K562 (cell line): ENCODE results near the gene KIF20A. TPM values are rescaled to one million over a fixed set of nuclear protein-coding genes. Genes with fewer than 3 reads are reported as not detected.
A peak's percentile ranks its signal among the peaks of the same experiment; 100 is the strongest.

Experiments
- AFF1 ChIP-seq, 2 experiments: fragments of 450-650 bp; IDR thresholded peaks; 2 replicates each; pipeline ENCODE4 v1.6.1; 2018; ENCODE audit warnings: mild to moderate bottlenecking in 2 of 2, low read depth in 1 of 2; ENCODE audit not compliant: partially characterized antibody in 2 of 2
- BDP1 ChIP-seq: IDR thresholded peaks from 3 replicates; pipeline ENCODE4 v1.6.1; 2011; ENCODE audit not compliant: insufficient read length, insufficient read depth
- BRD9 ChIP-seq: fragments of 450-650 bp; IDR thresholded peaks from 2 replicates; pipeline ENCODE4 v1.6.1; 2018; ENCODE audit warnings: low read depth; ENCODE audit not compliant: partially characterized antibody
- CBX2 ChIP-seq: fragments of 200-600 bp; sonication (generic); IDR thresholded peaks from one replicate; pipeline ENCODE4 v1.6.1; 2012; ENCODE audit warnings: mild to moderate bottlenecking, low read length, inconsistent platforms; ENCODE audit not compliant: insufficient read depth, poor library complexity, severe bottlenecking
- CXXC5 ChIP-seq: fragments of 250-450 bp; sonication (Bioruptor Pico); IDR thresholded peaks from 2 replicates; pipeline ENCODE4 v1.8.0; 2022; ENCODE audit warnings: inconsistent platforms, mild to moderate bottlenecking, moderate library complexity
- DPF2 ChIP-seq: fragments of 450-650 bp; IDR thresholded peaks from 2 replicates; pipeline ENCODE4 v1.6.1; 2016
- E2F3 ChIP-seq: fragments of 250-450 bp; sonication (Bioruptor Pico); IDR thresholded peaks from 2 replicates; pipeline ENCODE4 v1.4.0; 2020; ENCODE audit warnings: mild to moderate bottlenecking
- HNRNPUL1 ChIP-seq: fragments of 200-400 bp; formaldehyde crosslinking; IDR thresholded peaks from 2 replicates; pipeline ENCODE4 v1.6.1; 2017; ENCODE audit warnings: low read length
- ILF3 ChIP-seq: fragments of 450-650 bp; IDR thresholded peaks from 2 replicates; pipeline ENCODE4 v1.6.1; 2018; ENCODE audit warnings: antibody characterized with exemption, mild to moderate bottlenecking, moderate library complexity, borderline replicate concordance
- JUND ChIP-seq, 2 experiments: IDR thresholded peaks; 2 replicates in 1 of 2; 3 replicates in 1 of 2; pipeline ENCODE4 v1.6.1; 2011; ENCODE audit warnings: borderline replicate concordance in 2 of 2, low read depth in 2 of 2, low read length in 2 of 2, improper control_type of control experiment in 1 of 2, missing biosample characterization in 1 of 2, missing genetic modification characterization in 1 of 2, missing genetic modification reagents in 1 of 2
- MEIS2 ChIP-seq: fragments of 450-650 bp; IDR thresholded peaks from 2 replicates; pipeline ENCODE4 v1.6.1; 2014; ENCODE audit warnings: mild to moderate bottlenecking; ENCODE audit not compliant: partially characterized antibody
- MLLT1 ChIP-seq, 2 experiments: fragments of 450-650 bp; IDR thresholded peaks; 2 replicates each; pipeline ENCODE4 v1.6.1; 2016
- NFE2 ChIP-seq: IDR thresholded peaks from 2 replicates; pipeline ENCODE4 v1.6.1; 2014; ENCODE audit warnings: antibody characterized with exemption, low read depth
- NR2C1 ChIP-seq, 2 experiments: fragments of 450-650 bp; IDR thresholded peaks; 2 replicates each; pipeline ENCODE4 v1.6.1; 2017; ENCODE audit warnings: mild to moderate bottlenecking in 2 of 2, antibody characterized with exemption in 1 of 2, inconsistent platforms in 1 of 2, missing compliant biosample characterization in 1 of 2, missing genetic modification characterization in 1 of 2
- PHB2 ChIP-seq: fragments of 450-650 bp; IDR thresholded peaks from 2 replicates; pipeline ENCODE4 v1.6.1; 2017; ENCODE audit warnings: low read depth
- RNF219 ChIP-seq: fragments of 250-450 bp; sonication (Bioruptor Pico); IDR thresholded peaks from 2 replicates; pipeline ENCODE4 v1.5.0; 2022; ENCODE audit warnings: mild to moderate bottlenecking
- SP2 ChIP-seq: IDR thresholded peaks from 2 replicates; pipeline ENCODE4 v1.6.1; 2011; ENCODE audit warnings: mild to moderate bottlenecking, low read depth, low read length, moderate library complexity; ENCODE audit not compliant: poor library complexity, severe bottlenecking; ENCODE audit errors: extremely low read depth
- XRCC5 ChIP-seq: fragments of 200-400 bp; formaldehyde crosslinking; IDR thresholded peaks from 2 replicates; pipeline ENCODE4 v1.6.1; 2017; ENCODE audit warnings: low read depth, mild to moderate bottlenecking, low read length
- ZNF184 ChIP-seq: sonication (generic); formaldehyde crosslinking; IDR thresholded peaks from 2 replicates; pipeline ENCODE4 v1.5.0; 2020; ENCODE audit warnings: missing genetic modification reagents
- polyA plus RNA-seq, 8 experiments: library from polyadenylated mRNA; depleted of rRNA in 4 of 8; stranded (reverse) in 5 of 8; unstranded in 3 of 8; fragments of >200 nt; fragmentation: Nextera tagmentation in 2 of 8; fragmentation: Illumina TruSeq in 1 of 8; extraction: Ambion mirVana in 2 of 8; extraction: Trizol in 1 of 8; gene quantifications; 2 replicates each; pipeline versions ENCODE4 v1.2.1 to v1.2.3, GENCODE V29; 2011 to 2014; ENCODE audit warnings: inconsistent platforms in 1 of 8, missing spikeins in 1 of 8
- total RNA-seq, 7 experiments: library from RNA; depleted of rRNA in 6 of 7; stranded (reverse); fragments of >200 nt in 6 of 7; fragmentation: Illumina TruSeq in 2 of 7; extraction: Trizol in 2 of 7; gene quantifications; 2 replicates each; pipeline versions ENCODE4 v1.2.1 to v1.2.3, GENCODE V29; 2011 to 2021; ENCODE audit warnings: low replicate concordance in 1 of 7

The KIF20A gene
- total and polyA plus RNA-seq, 9 of the 15 experiments (the other 6 are each of a cell fraction or from before 2014, with no cell fraction given), result 36.8 to 61.2 (median 55.5) TPM

GRCh38 chr5:138213161-138214029 lies 34.5 kb downstream of the KIF20A start, which contains the start of gene CDC23 (continued):
- peak; percentile 43 for TF ChIP-seq BRD9
- TF ChIP-seq MLLT1 (IDR thresholded peaks at IDR 0.05), result peak in 1 of 2 experiments; percentile 94; a peak in 1 of 4 replicates
- TF ChIP-seq JUND (IDR thresholded peaks at IDR 0.05; ENCODE audit: borderline replicate concordance, low read depth, low read length), result 0 out of 2 replicates have a peak, but pooled peaks have one; percentile 10
- TF ChIP-seq JUND (tag; IDR thresholded peaks at IDR 0.05; ENCODE audit: borderline replicate concordance, low read depth, low read length), result no peak
- TF ChIP-seq SP2, result peak; percentile 39
- TF ChIP-seq E2F3 (CRISPR knock-in tag), result no peak
- TF ChIP-seq BDP1, result no peak
- TF ChIP-seq ILF3, result no peak
- 0 out of 2 replicates have a peak, but pooled peaks have one; percentile 16 for TF ChIP-seq XRCC5
- TF ChIP-seq NFE2, result peak; percentile 59; the same call in 1 of the 2 replicates
- peak; percentile 28 for TF ChIP-seq MEIS2
- no peak for TF ChIP-seq PHB2
- TF ChIP-seq AFF1 (IDR thresholded peaks at IDR 0.05; ENCODE audit: low read depth in 1 of 2, partially characterized antibody in 2 of 2), result peak in 1 of 2 experiments; percentile 90
- no peak for TF ChIP-seq ZNF184 (CRISPR knock-in tag)
- no peak for TF ChIP-seq RNF219 (CRISPR knock-in tag)
- TF ChIP-seq CBX2, result no peak
- peak; percentile 43; the same call in 1 of the 2 replicates for TF ChIP-seq CXXC5 (CRISPR knock-in tag)
- peak; percentile 43; the same call in 1 of the 2 replicates for TF ChIP-seq DPF2
- no peak for TF ChIP-seq HNRNPUL1
- peak; percentile 43; the same call in 1 of the 2 replicates for TF ChIP-seq NR2C1 (IDR thresholded peaks at IDR 0.05)
- no peak for TF ChIP-seq NR2C1 (tag; IDR thresholded peaks at IDR 0.05)
